OCI-LY7 (cell line): ENCODE results near the gene BTG4. TPM values are rescaled to one million over a fixed set of nuclear protein-coding genes. Genes with fewer than 3 reads are reported as not detected.

Source experiments
- BruUV-seq: library from RNA; stranded (reverse); fragments of 400-500 nt; replicated peaks from 2 replicates; lab custom pipeline; 2021; lab: Mats Ljungman, UMichigan
- CTCF ChIA-PET: fragments of 300-600 bp; sonication (Branson Sonifier 250); formaldehyde crosslinking; loops from one replicate; lab custom pipeline; 2022; ENCODE audit warnings: antibody characterized with exemption; ENCODE audit not compliant: unreplicated experiment; lab: Charles Lee
- POLR2A ChIA-PET: fragments of 300-600 bp; sonication (Branson Sonifier 250); formaldehyde crosslinking; loops from one replicate; lab custom pipeline; 2022; ENCODE audit warnings: antibody characterized with exemption; lab: Charles Lee
- DNase-seq: peaks from one replicate; pipeline ENCODE4 v3.0.0-alpha.2; 2015; ENCODE audit warnings: low spot score
- H2AFZ ChIP-seq: fragments of 200-600 bp; sonication (generic), shearing (Covaris generic); 2 replicates; pipeline ENCODE4 v1.6.1; 2014; ENCODE audit warnings: mild to moderate bottlenecking, antibody characterized with exemption, low read length, moderate library complexity
- H3K27ac ChIP-seq: fragments of 200-600 bp; sonication (generic); 2 replicates; pipeline ENCODE4 v1.5.1; 2014; ENCODE audit warnings: mixed run types, low read depth, mild to moderate bottlenecking, moderate library complexity, low read length, inconsistent platforms; ENCODE audit not compliant: poor library complexity, severe bottlenecking
- H3K36me3 ChIP-seq: fragments of 200-600 bp; sonication (generic); 2 replicates; pipeline ENCODE4 v1.6.1; 2014; ENCODE audit warnings: mild to moderate bottlenecking, antibody characterized with exemption, low read length, moderate library complexity, mixed read lengths; ENCODE audit not compliant: insufficient read depth
- H3K4me1 ChIP-seq: fragments of 200-600 bp; sonication (generic); 2 replicates; pipeline ENCODE4 v1.5.1; 2014; ENCODE audit warnings: mild to moderate bottlenecking, low read length; ENCODE audit not compliant: insufficient read depth, poor library complexity, severe bottlenecking
- H3K4me2 ChIP-seq: fragments of 200-600 bp; sonication (generic); 2 replicates; pipeline ENCODE4 v1.6.1; 2014; ENCODE audit warnings: mild to moderate bottlenecking, low read length
- H3K4me3 ChIP-seq: fragments of 200-600 bp; sonication (generic); 2 replicates; pipeline ENCODE4 v1.5.1; 2014; ENCODE audit warnings: mild to moderate bottlenecking, low read depth, low read length; ENCODE audit not compliant: poor library complexity, severe bottlenecking
- H3K79me2 ChIP-seq: fragments of 200-600 bp; sonication (generic); 2 replicates; pipeline ENCODE4 v1.6.1; 2016; ENCODE audit warnings: low read depth, mild to moderate bottlenecking, low read length, moderate library complexity, mixed read lengths; ENCODE audit not compliant: insufficient read depth
- H3K9me2 ChIP-seq: fragments of 200-600 bp; sonication (generic); 2 replicates; pipeline ENCODE4 v1.6.1; 2016; ENCODE audit warnings: mild to moderate bottlenecking, low read length, mixed read lengths; ENCODE audit not compliant: insufficient read depth
- H3K9me3 ChIP-seq: fragments of 200-600 bp; sonication (generic); 2 replicates; pipeline ENCODE4 v1.6.1; 2014; ENCODE audit warnings: mild to moderate bottlenecking, mixed run types, low read length, mixed read lengths
- H4K20me1 ChIP-seq: fragments of 200-600 bp; sonication (generic); 2 replicates; pipeline ENCODE4 v1.6.1; 2014; ENCODE audit warnings: mild to moderate bottlenecking, antibody characterized with exemption, low read length, moderate library complexity, mixed read lengths; ENCODE audit not compliant: insufficient read depth
- EZH2phosphoT487 ChIP-seq: fragments of 200-600 bp; sonication (generic); IDR thresholded peaks from 2 replicates; pipeline ENCODE4 v1.6.1; 2018; ENCODE audit warnings: low read depth, borderline replicate concordance, mild to moderate bottlenecking, mixed run types, antibody characterized with exemption, low read length, moderate library complexity, mixed read lengths
- intact Hi-C: fragments of 100-400 bp; cut with micrococcal nuclease; formaldehyde crosslinking; loops from one replicate; pipeline ENCODE4 v1.10.0; 2022; ENCODE audit not compliant: unreplicated experiment
- total RNA-seq, 2 experiments: library from RNA; depleted of rRNA in 1 of 2; stranded (reverse); fragments of >200 nt in 1 of 2; shearing (Covaris generic) in 1 of 2; gene quantifications; 2 replicates each; pipeline ENCODE4 v1.2.3, GENCODE V29; 2014 to 2022
- TF ChIP-seq, protein P1 (sequence below): fragments of 200-600 bp; sonication (generic); conservative IDR thresholded peaks from 2 replicates; pipeline ENCODE4 v1.5.1; 2014; ENCODE audit warnings: mild to moderate bottlenecking, antibody characterized with exemption, low read length, moderate library complexity, mixed read lengths

BTG4 gene
- total RNA-seq, 2 experiments from 2014 or later = not detected

DNA sequence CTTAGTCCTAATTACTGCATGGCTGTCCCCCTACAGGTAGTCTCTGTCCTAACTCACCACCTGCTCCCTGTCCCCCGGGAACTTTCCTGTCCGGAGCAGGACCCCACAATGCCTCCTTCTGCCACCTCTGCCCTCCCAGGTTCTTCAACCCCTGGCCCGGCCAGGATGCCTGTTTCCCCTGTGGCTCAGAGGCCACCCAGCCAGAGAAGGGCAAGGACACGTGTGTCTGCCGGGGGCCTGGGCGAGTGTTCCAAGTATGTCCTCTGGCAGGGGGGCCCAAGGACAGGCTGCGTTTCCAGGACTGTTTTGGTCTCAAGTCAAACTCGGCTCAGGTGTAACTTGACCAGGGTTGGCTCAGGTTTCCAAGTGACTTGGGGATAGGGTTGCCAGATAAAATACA is 63.8 kb downstream of the BTG4 start:
- H3K4me1 ChIP-seq = peaks cover 45% of the 10 kb centered on the region
- ChIA-PET POLR2A (no interaction called here), CTCF (no interaction called here)
- H3K4me3 ChIP-seq = no peak overlapping the region
- no peak for TF ChIP-seq EZH2phosphoT487
- TF ChIP-seq, protein P1, sequence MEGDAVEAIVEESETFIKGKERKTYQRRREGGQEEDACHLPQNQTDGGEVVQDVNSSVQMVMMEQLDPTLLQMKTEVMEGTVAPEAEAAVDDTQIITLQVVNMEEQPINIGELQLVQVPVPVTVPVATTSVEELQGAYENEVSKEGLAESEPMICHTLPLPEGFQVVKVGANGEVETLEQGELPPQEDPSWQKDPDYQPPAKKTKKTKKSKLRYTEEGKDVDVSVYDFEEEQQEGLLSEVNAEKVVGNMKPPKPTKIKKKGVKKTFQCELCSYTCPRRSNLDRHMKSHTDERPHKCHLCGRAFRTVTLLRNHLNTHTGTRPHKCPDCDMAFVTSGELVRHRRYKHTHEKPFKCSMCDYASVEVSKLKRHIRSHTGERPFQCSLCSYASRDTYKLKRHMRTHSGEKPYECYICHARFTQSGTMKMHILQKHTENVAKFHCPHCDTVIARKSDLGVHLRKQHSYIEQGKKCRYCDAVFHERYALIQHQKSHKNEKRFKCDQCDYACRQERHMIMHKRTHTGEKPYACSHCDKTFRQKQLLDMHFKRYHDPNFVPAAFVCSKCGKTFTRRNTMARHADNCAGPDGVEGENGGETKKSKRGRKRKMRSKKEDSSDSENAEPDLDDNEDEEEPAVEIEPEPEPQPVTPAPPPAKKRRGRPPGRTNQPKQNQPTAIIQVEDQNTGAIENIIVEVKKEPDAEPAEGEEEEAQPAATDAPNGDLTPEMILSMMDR = no peak
- H4K20me1 ChIP-seq = no peaks in the 10 kb centered on the region
- no TSS peak for BruUV-seq
- no peaks in the 10 kb centered on the region for H3K36me3 ChIP-seq
- no peaks in the 10 kb centered on the region for H3K79me2 ChIP-seq
- intact Hi-C loops = loop anchor here (5.0 to 10.0 kb wide), 2 partner anchors 1011 to 1244 kb away; no protein-coding TSS in a partner anchor
- no peaks in the 10 kb centered on the region for H3K9me2 ChIP-seq
- no peaks in the 10 kb centered on the region for H3K9me3 ChIP-seq
- no peak overlapping the region for H3K4me2 ChIP-seq
- no peak for DNase-seq
- H3K27ac ChIP-seq = no peak overlapping the region
- H2AFZ ChIP-seq = no peak overlapping the region

- CTCF ChIA-PET = no interaction called here
- no TSS peak for BruUV-seq
- Histone ChIP-seq H3K27ac (no peak overlapping the region), H3K36me3 (no peaks in the 10 kb centered on the region), H3K4me3 (no peak overlapping the region), H3K9me2 (no peaks in the 10 kb centered on the region), H3K4me2 (no peak overlapping the region), H4K20me1 (no peaks in the 10 kb centered on the region), H3K4me1 (peaks cover 50% of the 10 kb centered on the region), H3K9me3 (no peaks in the 10 kb centered on the region), H3K79me2 (no peaks in the 10 kb centered on the region), H2AFZ (no peak overlapping the region)
- intact Hi-C loops = loop anchor here (5.0 to 10.0 kb wide), 2 partner anchors 1011 to 1243 kb away; no protein-coding TSS in a partner anchor
- no peak for TF ChIP-seq EZH2phosphoT487
- TF ChIP-seq, protein P1 = no peak
- POLR2A ChIA-PET = no interaction called here
- no peak for DNase-seq
Measured at GRCh38 chr11:111447931-111448330, 64.3 kb downstream of the BTG4 start.

DNA sequence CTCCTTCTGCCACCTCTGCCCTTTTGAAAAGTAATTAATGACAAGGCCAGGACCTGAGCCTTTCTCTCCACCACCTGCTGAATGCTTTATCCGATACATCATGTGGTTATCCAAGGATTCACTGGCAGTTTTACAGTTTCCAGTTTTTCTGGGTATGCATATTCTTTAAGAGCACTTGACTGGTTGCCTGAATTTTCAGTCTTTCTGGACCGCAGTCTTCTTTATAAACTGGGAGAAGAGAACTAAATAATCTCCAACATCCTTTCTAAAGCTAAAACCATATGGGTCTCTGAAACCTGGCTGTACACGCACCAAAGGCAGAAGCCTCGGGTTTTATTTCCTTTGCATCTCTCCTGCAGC is 65.1 kb downstream of the BTG4 start:
- H3K4me1 ChIP-seq = peaks cover 53% of the 10 kb centered on the region
- DNase-seq = no peak
- TF ChIP-seq, protein P1 = no peak
- TF ChIP-seq EZH2phosphoT487 = no peak
- ChIA-PET CTCF (interaction anchor here (0.8 to 1.1 kb wide), 5 partner anchors 10 to 216 kb away, joined by 3 to 9 read pairs (median 4); no protein-coding TSS in a partner anchor), POLR2A (interaction anchor here (0.6 to 2.4 kb wide), 3 partner anchors 10 to 165 kb away, joined by 4 to 14 read pairs (median 4); no protein-coding TSS in a partner anchor)
- H3K4me3 ChIP-seq = no peak overlapping the region
- no peaks in the 10 kb centered on the region for H3K9me3 ChIP-seq
- H2AFZ ChIP-seq = peak overlapping the region; percentile 5; the same call in 1 of the 2 replicates
- no peak overlapping the region for H3K27ac ChIP-seq
- H3K36me3 ChIP-seq = no peaks in the 10 kb centered on the region
- no peaks in the 10 kb centered on the region for H3K79me2 ChIP-seq
- H3K9me2 ChIP-seq = no peaks in the 10 kb centered on the region
- H4K20me1 ChIP-seq = no peaks in the 10 kb centered on the region
- no TSS peak for BruUV-seq
- no peak overlapping the region; the same call in 1 of the 2 replicates for H3K4me2 ChIP-seq
- intact Hi-C loops = loop anchor here (5.0 to 10.0 kb wide), 2 partner anchors 1010 to 1242 kb away; no protein-coding TSS in a partner anchor
